ENCODE measurements around the gene PDZD11. TPM values are rescaled to one million over a fixed set of nuclear protein-coding genes. Genes with fewer than 3 reads are reported as not detected.
"Not testable (repeated sequence)": the region's sequence is repeated elsewhere in the genome, so short reads cannot be mapped to it uniquely, and the experiment has no call there.

Gene PDZD11
- total RNA-seq, 4 donors from 2014 or later = 15.6 to 37.8 (median 30.6) TPM

GRCh38 chrX:70289168-70289792 lies 447 bp downstream of the PDZD11 start:
- WGBS = 45% methylated on average over 11 of the region's 11 CpGs
- Histone ChIP-seq H3K9me3 (no peaks in the 10 kb centered on the region), H3K4me1 (peaks cover 15% of the 10 kb centered on the region), H3K36me3 (peaks cover 13% of the 10 kb centered on the region), H3K27me3 (no peaks in the 10 kb centered on the region), H3K4me3 (peak overlapping the region; percentile 58), H3K27ac (no peak overlapping the region)
- TF ChIP-seq EP300 (IDR thresholded peaks at IDR 0.05) = no peak
- DNase-seq (ENCODE audit: low spot score in 2 of 2) = no peak

- no peaks in the 10 kb centered on the region for H3K27me3 ChIP-seq
- H3K9me3 ChIP-seq = no peaks in the 10 kb centered on the region
- H3K4me3 ChIP-seq = no peak within 1 kb of the TSS
- H3K36me3 ChIP-seq = peaks cover 9% of the 10 kb centered on the region
- TF ChIP-seq EP300 (IDR thresholded peaks at IDR 0.05) (no peak), POLR2A (IDR thresholded peaks at IDR 0.05) (no peak), CTCF (IDR thresholded peaks at IDR 0.05) (no peak), POLR2AphosphoS5 (IDR thresholded peaks at IDR 0.05) (no peak)
- H3K27ac ChIP-seq = no peak within 1 kb of the TSS
- H3K4me1 ChIP-seq = no peaks in the 10 kb centered on the region
- WGBS = 94% methylated on average over 21 of the region's 21 CpGs
- DNase-seq (ENCODE audit: low spot score in 2 of 2) = no peak
These were observed 7.8 kb downstream of the PDZD11 start, which contains the start of gene RAB41 for GRCh38 chrX:70281951-70282350. TSS of gene RAB41 (plus strand) at chrX:70282172. CDS start at chrX:70282218, 46 bp downstream.

- H3K4me3 ChIP-seq = no peak overlapping the region
- 76% methylated on average over 3 of the region's 3 CpGs for WGBS
- no peaks in the 10 kb centered on the region for H3K4me1 ChIP-seq
- H3K27me3 ChIP-seq = no peaks in the 10 kb centered on the region
- no peaks in the 10 kb centered on the region for H3K9me3 ChIP-seq
- no peak for TF ChIP-seq CTCF (IDR thresholded peaks at IDR 0.05)
- no peak for TF ChIP-seq EP300 (IDR thresholded peaks at IDR 0.05)
- TF ChIP-seq POLR2AphosphoS5 (IDR thresholded peaks at IDR 0.05) = no peak
- no peak for TF ChIP-seq POLR2A (IDR thresholded peaks at IDR 0.05)
- H3K27ac ChIP-seq = no peak overlapping the region
- H3K36me3 ChIP-seq = peaks cover under 1% of the 10 kb centered on the region
- no peak for DNase-seq (ENCODE audit: low spot score in 2 of 2)
These were observed 9.2 kb downstream of the PDZD11 start for GRCh38 chrX:70280573-70280972.

- Histone ChIP-seq H3K27me3 (no peaks in the 10 kb centered on the region), H3K36me3 (no peaks in the 10 kb centered on the region), H3K4me1 (no peaks in the 10 kb centered on the region), H3K27ac (no peak overlapping the region), H3K9me3 (no peaks in the 10 kb centered on the region), H3K4me3 (no peak overlapping the region)
- no peak for DNase-seq (ENCODE audit: low spot score in 2 of 2)
- 84% methylated on average over 3 of the region's 3 CpGs for WGBS
- TF ChIP-seq POLR2AphosphoS5 (IDR thresholded peaks at IDR 0.05) (no peak), CTCF (IDR thresholded peaks at IDR 0.05) (no peak), POLR2A (IDR thresholded peaks at IDR 0.05) (no peak), EP300 (IDR thresholded peaks at IDR 0.05) (no peak)
These were observed 10.6 kb downstream of the PDZD11 start for GRCh38 chrX:70279081-70279480.

- H3K4me3 ChIP-seq; H3K36me3 ChIP-seq; H3K27ac ChIP-seq; DNase-seq (ENCODE audit: low spot score in 2 of 2); H3K4me1 ChIP-seq; H3K9me3 ChIP-seq; H3K27me3 ChIP-seq: not testable (repeated sequence)
- 82% methylated on average over 7 of the region's 7 CpGs for WGBS
These were observed 15.7 kb downstream of the PDZD11 start for GRCh38 chrX:70274029-70274428.

GRCh38 chrX:70268034-70268433 lies 21.7 kb downstream of the PDZD11 start, which contains the start of gene ARR3:
TSS of gene ARR3 (plus strand) at chrX:70268334. CDS start at chrX:70269386, 1,052 bp downstream.
- Histone ChIP-seq H3K36me3 (no peaks in the 10 kb centered on the region), H3K27me3 (no peaks in the 10 kb centered on the region), H3K4me3 (no peak within 1 kb of the TSS), H3K9me3 (no peaks in the 10 kb centered on the region), H3K27ac (no peak within 1 kb of the TSS), H3K4me1 (no peaks in the 10 kb centered on the region)
- TF ChIP-seq EP300 (IDR thresholded peaks at IDR 0.05) (no peak), CTCF (IDR thresholded peaks at IDR 0.05) (no peak), POLR2A (IDR thresholded peaks at IDR 0.05) (no peak), POLR2AphosphoS5 (IDR thresholded peaks at IDR 0.05) (no peak)
- DNase-seq (ENCODE audit: low spot score in 2 of 2) = no peak
